Measurements from ENCODE around the gene UTS2. TPM values are rescaled to one million over a fixed set of nuclear protein-coding genes. Genes with fewer than 3 reads are reported as not detected.
A peak's percentile ranks its signal among the peaks of the same experiment; 100 is the strongest.

The UTS2 gene
- total and polyA plus RNA-seq, 5 experiments from 2014 or later = 0.33 to 2.2 TPM; not detected in 3

DNA sequence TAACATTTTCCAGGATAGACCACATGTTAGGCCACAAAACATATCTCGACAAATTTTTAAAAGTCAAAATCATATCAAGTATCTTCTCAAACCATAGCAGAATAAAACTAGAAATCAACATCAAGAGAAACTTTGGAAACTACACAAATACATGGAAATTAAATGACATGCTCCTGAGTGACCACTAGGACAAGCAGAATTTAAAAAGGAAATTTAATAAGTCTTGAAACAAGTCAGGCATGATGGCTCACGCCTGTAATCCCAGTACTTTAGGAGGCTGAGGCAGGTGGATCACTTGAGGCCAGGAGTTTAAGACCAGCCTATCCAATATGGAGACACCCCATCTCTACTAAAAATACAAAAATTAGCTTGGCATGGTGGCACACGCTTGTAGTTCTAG, 26.4 kb upstream of the UTS2 start:
- ATAC-seq (no peak), DNase-seq (no peak)
- H3K36me3 Mint-ChIP-seq = peaks cover 0 to 7% (median 7%) of the 10 kb centered on the region in 3 donors
- POLR2A ChIA-PET = no interaction called here
- H3K9me3 Mint-ChIP-seq = peaks cover 4 to 24% (median 16%) of the 10 kb centered on the region in 9 donors
- no peak overlapping the region for H3K4me3 Mint-ChIP-seq
- no peak overlapping the region for H3K27ac Mint-ChIP-seq
- H3K4me1 Mint-ChIP-seq = peaks cover 0 to 11% (median 0%) of the 10 kb centered on the region in 4 donors
- peaks cover 2 to 15% (median 6%) of the 10 kb centered on the region in 5 donors for H3K27me3 Mint-ChIP-seq

DNA sequence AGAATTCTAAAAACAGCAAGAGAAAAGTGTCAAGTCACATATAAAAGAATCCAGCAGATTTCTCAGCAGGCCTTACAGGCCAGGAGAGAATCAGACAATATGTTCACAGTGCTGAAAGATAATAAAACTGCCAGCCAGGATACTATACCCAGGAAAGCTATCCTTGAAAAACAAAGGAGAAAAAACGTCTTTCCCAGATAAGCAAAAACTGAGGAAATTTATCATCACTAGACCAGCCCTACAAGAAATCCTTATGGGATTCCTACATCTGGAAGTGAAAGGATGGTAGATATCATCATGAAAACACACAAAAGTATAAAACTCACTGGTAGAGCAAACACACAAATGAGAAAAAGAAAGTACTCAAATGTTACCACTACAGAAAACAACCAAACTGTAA, 25.2 kb upstream of the UTS2 start:
- H3K9me3 Mint-ChIP-seq = peaks cover 4 to 24% (median 16%) of the 10 kb centered on the region in 9 donors
- H3K36me3 Mint-ChIP-seq = peaks cover 0 to 9% (median 7%) of the 10 kb centered on the region in 3 donors
- DNase-seq (no peak), ATAC-seq (no peak)
- H3K27ac Mint-ChIP-seq = no peak overlapping the region
- no peak overlapping the region for H3K4me3 Mint-ChIP-seq
- POLR2A ChIA-PET = no interaction called here
- peaks cover 0 to 10% (median 0%) of the 10 kb centered on the region in 4 donors for H3K4me1 Mint-ChIP-seq
- peaks cover 2 to 14% (median 6%) of the 10 kb centered on the region in 5 donors for H3K27me3 Mint-ChIP-seq

DNA sequence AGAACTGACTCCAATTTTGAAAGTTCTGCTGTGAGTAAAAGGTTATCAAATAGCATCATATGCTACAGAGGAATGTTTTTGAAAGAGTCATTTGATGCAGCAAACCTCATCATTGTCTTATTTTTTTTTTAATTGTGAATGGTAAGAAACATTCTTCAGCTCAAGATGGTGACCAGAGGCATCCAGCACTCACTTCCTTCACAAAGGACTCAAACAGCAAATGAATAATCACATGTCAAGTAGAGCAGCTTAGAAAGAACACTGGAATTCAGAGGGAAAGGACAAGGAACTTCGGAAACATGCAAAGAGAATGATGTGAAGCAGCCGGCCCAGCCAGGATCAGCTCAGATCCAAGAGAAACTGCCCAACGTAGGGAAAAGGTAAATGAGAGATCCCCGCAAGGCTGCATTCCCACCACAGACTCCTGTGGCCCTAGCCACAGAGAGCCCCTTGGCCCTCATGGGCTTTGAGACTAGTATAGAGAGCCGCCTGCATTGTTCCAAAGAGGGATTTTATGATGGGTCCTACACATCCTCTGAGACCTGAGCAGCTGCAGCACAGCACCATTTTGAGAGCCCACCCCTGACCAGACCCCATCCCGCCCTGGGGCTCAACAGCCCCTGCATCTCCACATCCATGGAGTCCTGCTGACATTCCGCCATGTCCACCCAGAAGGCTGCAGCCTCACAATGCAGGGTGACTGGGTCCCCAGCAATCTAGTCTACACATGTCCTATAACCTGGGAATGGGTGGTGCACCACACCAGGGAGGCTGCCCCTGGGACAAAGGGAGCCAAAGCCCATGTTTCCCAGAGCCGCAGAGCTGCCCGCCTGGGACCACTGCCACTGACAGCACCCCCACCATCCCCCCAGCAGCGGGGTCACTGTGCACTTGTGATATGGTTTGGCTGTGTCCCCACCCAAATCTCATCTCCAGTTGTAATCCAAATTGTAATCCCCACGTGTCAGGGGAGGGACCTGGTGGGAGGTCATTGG, 21.2 kb upstream of the UTS2 start:
- Mint-ChIP-seq H3K9me3 (peaks cover 4 to 24% (median 16%) of the 10 kb centered on the region in 9 donors), H3K27ac (peak overlapping the region in 1 of 10 donors; percentile 24), H3K36me3 (peaks cover 0 to 9% (median 7%) of the 10 kb centered on the region in 3 donors), H3K4me3 (no peak overlapping the region), H3K27me3 (peaks cover 2 to 14% (median 6%) of the 10 kb centered on the region in 5 donors), H3K4me1 (peaks cover 0 to 9% (median 0%) of the 10 kb centered on the region in 4 donors)
- POLR2A ChIA-PET = no interaction called here
- no peak for ATAC-seq
- DNase-seq = no peak

DNA sequence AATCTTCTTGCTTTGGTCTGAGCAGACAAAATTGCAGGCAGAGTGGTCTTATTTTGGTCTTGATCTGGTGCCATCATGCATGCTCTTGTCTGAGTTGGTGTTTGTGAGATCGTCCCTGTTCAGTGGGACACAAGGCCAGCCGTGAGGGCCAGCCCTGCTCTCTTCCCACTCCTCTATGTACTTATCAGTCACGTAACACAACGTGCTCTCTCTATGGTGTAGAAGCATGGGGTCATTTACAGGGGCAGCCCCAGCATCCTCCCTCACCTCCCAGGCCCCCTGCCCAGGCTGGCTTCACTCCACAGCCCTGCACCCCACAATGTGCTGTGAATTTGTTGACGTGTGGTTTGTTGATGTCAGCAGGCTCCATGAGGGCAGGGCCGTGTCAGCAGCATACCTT, 18.3 kb upstream of the UTS2 start:
- POLR2A ChIA-PET = no interaction called here
- H3K4me1 Mint-ChIP-seq = peaks cover 0 to 2% (median 0%) of the 10 kb centered on the region in 4 donors
- H3K9me3 Mint-ChIP-seq = peaks cover 0 to 3% (median 0%) of the 10 kb centered on the region in 9 donors
- DNase-seq = no peak
- peaks cover 0 to 2% (median 0%) of the 10 kb centered on the region in 3 donors for H3K36me3 Mint-ChIP-seq
- H3K4me3 Mint-ChIP-seq = no peak overlapping the region
- H3K27me3 Mint-ChIP-seq = peaks cover 0 to 6% (median 3%) of the 10 kb centered on the region in 5 donors
- ATAC-seq = no peak
- no peak overlapping the region for H3K27ac Mint-ChIP-seq

DNA sequence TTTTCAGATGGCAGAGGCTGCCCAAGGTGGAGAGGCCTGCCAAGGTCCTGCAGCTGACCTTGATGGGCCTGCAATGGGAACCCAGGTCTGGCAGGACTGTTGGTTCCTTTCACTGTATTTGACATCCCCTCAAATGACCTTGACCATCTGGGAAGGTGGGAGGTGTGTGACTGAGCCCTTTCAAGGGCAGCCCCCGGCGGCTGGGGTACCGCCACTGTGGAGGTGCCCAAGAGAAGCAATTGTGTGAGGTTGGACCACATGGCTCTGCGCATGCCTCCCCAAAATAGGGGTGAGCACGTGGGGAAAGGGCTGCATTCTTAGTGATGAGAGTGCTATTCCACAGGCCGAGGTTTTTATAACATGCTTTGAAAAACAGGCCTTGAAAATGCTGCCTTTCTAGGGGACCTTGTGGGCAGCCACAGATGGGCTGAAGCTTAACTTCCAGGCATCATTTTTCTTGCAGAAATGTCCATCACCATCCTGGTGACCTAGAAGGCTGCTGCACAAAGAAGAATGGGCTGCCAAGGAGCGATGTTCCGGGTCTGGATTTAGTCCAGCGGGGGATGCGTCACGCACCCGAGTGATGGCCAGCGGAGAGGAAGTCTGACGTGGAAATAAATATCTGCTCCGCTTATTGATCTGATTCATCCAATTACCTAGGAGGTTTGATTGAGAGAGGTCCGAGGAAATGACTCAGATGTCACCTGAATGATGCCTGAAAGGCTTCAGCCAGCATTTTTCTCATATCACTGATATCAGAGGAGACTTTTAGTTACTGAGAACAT, 16.5 kb upstream of the UTS2 start:
- no peak for ATAC-seq
- H3K9me3 Mint-ChIP-seq = no peaks in the 10 kb centered on the region
- H3K4me1 Mint-ChIP-seq = peaks cover 0 to 2% (median 0%) of the 10 kb centered on the region in 4 donors
- H3K4me3 Mint-ChIP-seq = no peak overlapping the region
- H3K27me3 Mint-ChIP-seq = no peaks in the 10 kb centered on the region
- peaks cover 0 to 2% (median 0%) of the 10 kb centered on the region in 3 donors for H3K36me3 Mint-ChIP-seq
- DNase-seq = no peak
- H3K27ac Mint-ChIP-seq = no peak overlapping the region
- POLR2A ChIA-PET = no interaction called here

DNA sequence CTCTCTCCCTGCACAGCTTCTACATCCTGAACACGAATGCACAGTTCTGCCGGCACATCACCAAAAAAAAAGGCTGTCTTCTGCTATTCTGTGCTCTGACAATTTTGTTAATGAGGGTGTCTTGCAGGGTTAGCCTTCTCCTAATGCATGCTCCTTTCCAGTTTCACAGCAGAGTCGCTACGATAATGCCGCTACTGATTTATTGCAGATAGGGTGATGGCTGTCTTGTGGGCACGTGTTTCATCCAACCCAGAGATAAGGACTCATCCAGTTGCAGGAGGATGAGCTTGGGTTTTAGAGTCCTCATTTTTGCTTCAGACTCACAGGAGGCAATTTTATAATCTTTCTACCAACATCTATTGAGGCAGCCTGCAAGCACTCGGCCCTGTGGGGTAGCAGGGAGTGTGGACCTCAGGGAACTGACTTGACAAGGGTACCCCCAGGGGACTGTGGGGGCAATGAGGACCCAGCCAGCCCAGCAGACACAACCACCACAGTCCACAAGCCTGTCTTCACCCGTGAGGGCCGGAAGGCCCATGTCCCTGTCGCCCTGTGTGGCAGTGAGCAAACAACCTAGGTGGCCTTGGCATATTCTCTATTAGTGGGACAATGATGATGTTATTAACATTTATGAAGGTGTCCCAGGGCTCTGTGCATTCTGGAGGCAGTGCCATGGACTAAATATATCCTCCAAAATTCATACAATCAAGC, 15.4 kb upstream of the UTS2 start:
- Mint-ChIP-seq H3K4me3 (no peak overlapping the region), H3K9me3 (no peaks in the 10 kb centered on the region), H3K27ac (no peak overlapping the region), H3K27me3 (no peaks in the 10 kb centered on the region), H3K4me1 (peaks cover 0 to under 1% (median 0%) of the 10 kb centered on the region in 4 donors), H3K36me3 (no peaks in the 10 kb centered on the region)
- ATAC-seq (no peak), DNase-seq (no peak)
- POLR2A ChIA-PET = no interaction called here

DNA sequence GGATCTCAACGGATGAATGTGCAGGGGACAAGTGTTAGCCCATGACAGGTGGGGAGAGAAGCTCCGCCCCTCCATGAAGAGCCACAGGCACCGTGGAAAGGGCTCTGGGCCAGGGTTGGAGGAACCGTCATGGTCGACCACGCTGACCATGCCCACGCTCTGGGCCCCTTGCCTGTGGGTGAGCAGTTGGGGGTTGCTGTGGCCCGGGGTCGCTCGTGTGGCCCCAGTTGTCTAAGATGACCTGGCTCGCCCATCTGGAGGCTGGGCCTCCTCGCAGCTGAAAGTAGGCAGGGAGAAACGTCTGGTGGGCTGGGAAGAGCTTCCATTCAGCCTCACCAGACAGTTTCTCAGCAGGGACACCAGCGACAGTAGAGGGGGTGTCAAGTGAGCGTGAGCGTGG, 13.1 kb upstream of the UTS2 start:
- no peak overlapping the region for H3K4me3 Mint-ChIP-seq
- H3K36me3 Mint-ChIP-seq = no peaks in the 10 kb centered on the region
- H3K27me3 Mint-ChIP-seq = no peaks in the 10 kb centered on the region
- H3K27ac Mint-ChIP-seq = no peak overlapping the region
- no peak for DNase-seq
- POLR2A ChIA-PET = no interaction called here
- H3K4me1 Mint-ChIP-seq = no peaks in the 10 kb centered on the region
- no peak for ATAC-seq
- H3K9me3 Mint-ChIP-seq = no peaks in the 10 kb centered on the region

DNA sequence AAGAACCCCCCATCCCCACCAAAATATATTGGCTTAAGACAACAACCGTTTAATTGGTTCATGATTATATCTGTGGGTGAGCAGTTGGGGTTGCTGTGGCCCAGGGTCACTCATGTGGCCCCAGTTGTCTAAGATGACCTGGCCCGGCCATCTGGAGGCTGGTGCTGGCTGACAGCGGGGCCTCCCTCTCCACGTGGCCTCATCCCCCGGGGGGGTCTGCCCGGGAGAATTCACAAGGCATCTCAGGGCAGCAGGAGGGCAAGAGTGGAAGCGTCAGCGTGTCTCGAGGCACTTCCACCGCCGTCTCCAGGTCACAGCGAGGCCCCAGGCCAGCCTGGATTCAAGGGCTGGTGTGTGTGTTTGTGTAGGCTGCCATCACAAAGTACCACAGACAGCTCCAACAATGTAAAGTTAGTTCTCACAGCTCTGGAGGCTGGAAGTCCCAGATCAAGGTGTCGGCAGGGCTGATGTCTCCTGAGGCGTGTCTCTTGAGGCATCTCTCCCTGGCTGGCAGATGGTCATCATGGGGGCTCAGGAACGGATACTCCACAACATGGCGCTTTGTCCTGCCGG, 11.0 kb upstream of the UTS2 start:
- DNase-seq (no peak), ATAC-seq (no peak)
- H3K27ac Mint-ChIP-seq = no peak overlapping the region
- no peaks in the 10 kb centered on the region for H3K36me3 Mint-ChIP-seq
- no peak overlapping the region for H3K4me3 Mint-ChIP-seq
- H3K27me3 Mint-ChIP-seq = no peaks in the 10 kb centered on the region
- POLR2A ChIA-PET = no interaction called here
- no peaks in the 10 kb centered on the region for H3K9me3 Mint-ChIP-seq
- H3K4me1 Mint-ChIP-seq = no peaks in the 10 kb centered on the region

DNA sequence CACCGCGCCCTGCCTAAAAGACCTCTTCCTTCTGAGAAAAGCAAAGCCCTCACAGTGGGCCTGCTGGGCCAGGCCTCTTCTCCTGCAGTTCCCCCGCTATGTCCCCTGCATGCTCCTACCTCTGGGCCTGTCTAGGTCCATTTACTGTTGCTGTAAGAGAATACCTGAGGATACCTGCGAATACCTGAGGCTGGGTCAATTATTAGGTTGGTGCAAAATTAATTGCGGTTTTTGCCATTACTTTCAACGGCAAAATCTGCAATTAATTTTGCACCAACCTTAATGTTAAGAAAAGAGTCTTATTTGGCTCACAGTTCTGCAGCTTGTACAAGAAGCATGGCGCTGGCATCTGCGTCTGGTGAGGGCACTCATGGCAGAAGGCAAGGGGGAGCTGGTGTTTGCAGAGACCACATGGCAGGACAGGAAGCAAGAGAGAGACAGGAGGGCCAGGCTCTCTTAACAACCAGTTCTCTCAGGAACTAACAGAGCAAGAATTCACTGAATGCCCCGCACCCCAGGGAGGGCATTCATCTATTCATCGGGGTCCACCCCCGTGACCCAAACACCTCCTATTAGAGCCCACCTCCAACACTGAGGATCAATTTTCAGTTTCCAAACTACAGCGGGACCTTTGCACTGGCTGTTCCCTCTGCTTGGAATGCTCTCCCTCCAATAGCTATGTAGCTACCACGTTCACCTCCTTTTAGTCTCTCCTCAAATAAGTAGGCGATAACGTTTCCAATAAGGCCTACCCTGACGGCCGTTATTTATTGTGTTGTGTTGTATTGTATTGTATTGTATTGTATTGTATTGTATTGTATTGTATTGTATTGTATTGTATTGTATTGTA, 9.6 kb upstream of the UTS2 start:
- Mint-ChIP-seq H3K4me3 (no peak overlapping the region), H3K27ac (no peak overlapping the region), H3K36me3 (no peaks in the 10 kb centered on the region), H3K4me1 (no peaks in the 10 kb centered on the region), H3K9me3 (no peaks in the 10 kb centered on the region), H3K27me3 (no peaks in the 10 kb centered on the region)
- ATAC-seq = no peak
- POLR2A ChIA-PET = no interaction called here
- no peak for DNase-seq

DNA sequence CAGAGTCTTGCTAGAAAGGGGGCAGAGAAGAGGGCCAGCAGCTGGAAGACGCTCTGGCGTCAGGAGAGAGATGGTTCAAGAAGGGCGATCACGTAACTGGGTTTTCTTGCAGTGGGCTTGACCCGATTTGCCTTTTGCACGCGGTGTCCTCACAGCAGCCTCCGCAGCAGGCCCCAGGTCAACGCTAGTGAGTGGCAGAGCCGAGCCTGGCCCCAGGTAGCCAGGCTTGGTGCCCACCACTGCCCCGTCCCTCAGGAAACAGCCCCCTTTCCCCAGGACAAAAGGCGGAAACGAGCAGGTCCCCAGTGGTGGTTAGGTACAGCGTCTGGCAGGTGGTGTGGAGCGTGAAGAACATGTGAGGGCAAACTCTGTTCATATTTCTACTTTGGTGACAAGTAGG, 8.6 kb upstream of the UTS2 start:
- no peaks in the 10 kb centered on the region for H3K36me3 Mint-ChIP-seq
- no peak overlapping the region for H3K4me3 Mint-ChIP-seq
- ATAC-seq (no peak), DNase-seq (no peak)
- peak overlapping the region in 1 of 10 donors; percentile 25 for H3K27ac Mint-ChIP-seq
- peaks cover 0 to under 1% (median under 1%) of the 10 kb centered on the region in 4 donors for H3K4me1 Mint-ChIP-seq
- H3K27me3 Mint-ChIP-seq = no peaks in the 10 kb centered on the region
- POLR2A ChIA-PET = interaction anchor here (0.6 kb wide), 1 partner anchor 28 kb away, joined by 4 read pairs; no protein-coding TSS in a partner anchor
- H3K9me3 Mint-ChIP-seq = no peaks in the 10 kb centered on the region

DNA sequence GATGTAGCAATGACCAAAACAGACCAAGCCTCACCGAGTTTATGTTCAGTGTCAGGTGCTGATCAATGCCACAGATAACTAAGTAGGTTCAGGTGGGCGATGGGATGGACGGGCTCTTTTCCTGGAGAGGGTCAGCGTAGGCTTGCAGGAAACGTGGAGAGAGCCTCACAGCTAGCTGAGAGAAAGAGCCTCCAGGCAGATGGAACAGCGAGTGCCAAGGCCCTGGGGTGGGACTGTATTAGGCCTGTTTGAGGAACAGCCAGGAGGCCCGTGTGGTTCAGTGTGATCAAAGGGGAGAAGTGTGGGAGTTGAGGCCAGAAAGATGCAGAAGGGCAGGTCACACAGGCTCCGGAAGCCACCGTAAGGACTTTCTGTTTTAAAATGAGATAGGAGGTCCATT, 7.3 kb upstream of the UTS2 start:
- Mint-ChIP-seq H3K4me3 (no peak overlapping the region), H3K27ac (no peak overlapping the region), H3K36me3 (no peaks in the 10 kb centered on the region), H3K4me1 (peaks cover 0 to 4% (median 3%) of the 10 kb centered on the region in 4 donors), H3K9me3 (no peaks in the 10 kb centered on the region), H3K27me3 (peaks cover 0 to 3% (median 0%) of the 10 kb centered on the region in 5 donors)
- POLR2A ChIA-PET = no interaction called here
- ATAC-seq (no peak), DNase-seq (no peak)
